Measurements from ENCODE around the gene POU5F2. TPM values are rescaled to one million over a fixed set of nuclear protein-coding genes. Genes with fewer than 3 reads are reported as not detected.

The POU5F2 gene
- total RNA-seq, 1 donor from 2014 or later, result 1.5 TPM

DNA sequence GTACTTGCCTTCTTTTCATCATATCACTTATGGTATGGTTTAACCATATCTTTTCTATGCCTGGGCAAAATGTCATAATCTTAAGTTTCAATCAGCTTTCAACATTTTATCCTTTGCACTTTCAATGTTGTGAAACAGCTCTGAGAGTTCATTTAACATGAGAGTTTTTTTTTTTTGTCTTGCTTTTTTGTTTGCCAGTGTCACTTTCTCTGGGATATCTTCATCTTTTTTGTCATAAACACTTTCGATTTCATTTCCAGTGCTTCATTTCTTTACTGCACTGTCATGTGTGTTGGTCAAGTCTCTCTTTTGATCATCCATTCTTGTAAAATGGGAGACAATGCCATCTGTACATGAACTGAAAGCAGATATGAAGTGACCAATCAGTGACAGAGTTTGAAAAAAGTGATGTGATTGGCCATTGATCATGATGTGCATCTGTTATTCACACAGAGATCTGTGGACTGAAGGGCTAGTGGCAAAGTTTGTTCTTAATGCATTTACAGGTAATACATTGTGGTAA, 7.5 kb upstream of the POU5F2 start:
- H3K4me1 Mint-ChIP-seq (ENCODE audit: low read depth, unreplicated experiment), result peaks cover 5% of the 10 kb centered on the region
- DNase-seq, result no peak
- H3K27me3 Mint-ChIP-seq (ENCODE audit: unreplicated experiment), result no peaks in the 10 kb centered on the region
- no peak overlapping the region for H3K4me3 Mint-ChIP-seq (ENCODE audit: unreplicated experiment)
- no peaks in the 10 kb centered on the region for H3K36me3 Mint-ChIP-seq (ENCODE audit: unreplicated experiment)
- H3K9me3 Mint-ChIP-seq (ENCODE audit: unreplicated experiment), result no peaks in the 10 kb centered on the region
- H3K27ac Mint-ChIP-seq (ENCODE audit: unreplicated experiment), result no peak overlapping the region
- TF ChIP-seq CTCF (IDR thresholded peaks at IDR 0.05; ENCODE audit: partially characterized antibody, unreplicated experiment), result no peak

- H3K27ac Mint-ChIP-seq (ENCODE audit: unreplicated experiment), result no peak overlapping the region
- H3K9me3 Mint-ChIP-seq (ENCODE audit: unreplicated experiment), result no peaks in the 10 kb centered on the region
- no peak for DNase-seq
- H3K27me3 Mint-ChIP-seq (ENCODE audit: unreplicated experiment), result no peaks in the 10 kb centered on the region
- no peaks in the 10 kb centered on the region for H3K36me3 Mint-ChIP-seq (ENCODE audit: unreplicated experiment)
- peaks cover 5% of the 10 kb centered on the region for H3K4me1 Mint-ChIP-seq (ENCODE audit: low read depth, unreplicated experiment)
- TF ChIP-seq CTCF (IDR thresholded peaks at IDR 0.05; ENCODE audit: partially characterized antibody, unreplicated experiment), result no peak
- H3K4me3 Mint-ChIP-seq (ENCODE audit: unreplicated experiment), result no peak overlapping the region
Observed at GRCh38 chr5:93746406-93747056, 5.1 kb upstream of the POU5F2 start.

DNA sequence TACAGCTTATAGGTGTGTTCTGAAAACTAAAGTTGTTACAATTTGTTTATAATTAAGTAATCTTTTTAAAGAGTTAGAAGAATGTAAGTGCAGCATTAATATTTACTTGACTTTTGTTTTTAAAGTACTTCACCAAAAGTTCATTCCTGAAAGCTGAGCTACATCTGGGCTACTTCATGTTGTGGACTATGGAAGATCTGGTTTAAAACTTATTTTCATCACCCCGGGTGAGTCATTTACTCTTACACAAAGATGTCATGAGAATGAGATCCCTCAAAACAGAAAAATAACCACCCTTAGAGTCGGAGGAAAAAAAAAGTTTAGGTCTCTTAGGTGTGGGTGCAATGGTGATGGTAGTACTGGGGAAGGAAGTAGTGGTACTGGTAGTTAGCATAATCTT, 5.1 kb downstream of the POU5F2 start:
- H3K27ac Mint-ChIP-seq (ENCODE audit: unreplicated experiment), result no peak overlapping the region
- H3K9me3 Mint-ChIP-seq (ENCODE audit: unreplicated experiment), result peaks cover 1% of the 10 kb centered on the region
- DNase-seq, result no peak
- peaks cover 9% of the 10 kb centered on the region for H3K4me1 Mint-ChIP-seq (ENCODE audit: low read depth, unreplicated experiment)
- no peaks in the 10 kb centered on the region for H3K27me3 Mint-ChIP-seq (ENCODE audit: unreplicated experiment)
- no peak for TF ChIP-seq CTCF (IDR thresholded peaks at IDR 0.05; ENCODE audit: partially characterized antibody, unreplicated experiment)
- no peak overlapping the region for H3K4me3 Mint-ChIP-seq (ENCODE audit: unreplicated experiment)
- no peaks in the 10 kb centered on the region for H3K36me3 Mint-ChIP-seq (ENCODE audit: unreplicated experiment)

DNA sequence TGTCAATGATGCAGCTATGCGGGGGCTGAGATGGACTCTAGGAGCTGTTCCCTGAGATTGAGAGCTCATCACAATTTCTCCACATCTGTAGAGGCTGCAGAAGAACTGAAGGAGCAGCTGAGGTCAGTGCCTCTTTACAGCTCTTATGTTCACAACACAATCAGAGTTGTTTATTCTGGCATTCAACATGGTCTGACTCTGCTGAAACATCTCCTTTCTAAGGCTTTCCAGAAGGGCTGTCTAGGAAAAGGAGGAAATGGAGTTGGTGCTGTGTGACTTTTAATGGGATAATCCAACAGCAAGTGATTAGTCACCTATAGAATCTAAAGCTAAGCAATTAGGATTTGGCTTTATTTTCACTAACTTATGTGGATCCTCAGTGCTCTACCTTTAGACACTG, 6.0 kb downstream of the POU5F2 start:
- H3K4me3 Mint-ChIP-seq (ENCODE audit: unreplicated experiment), result no peak overlapping the region
- H3K4me1 Mint-ChIP-seq (ENCODE audit: low read depth, unreplicated experiment), result peaks cover 9% of the 10 kb centered on the region
- no peaks in the 10 kb centered on the region for H3K27me3 Mint-ChIP-seq (ENCODE audit: unreplicated experiment)
- no peaks in the 10 kb centered on the region for H3K36me3 Mint-ChIP-seq (ENCODE audit: unreplicated experiment)
- no peak for DNase-seq
- H3K9me3 Mint-ChIP-seq (ENCODE audit: unreplicated experiment), result peaks cover 1% of the 10 kb centered on the region
- TF ChIP-seq CTCF (IDR thresholded peaks at IDR 0.05; ENCODE audit: partially characterized antibody, unreplicated experiment), result no peak
- H3K27ac Mint-ChIP-seq (ENCODE audit: unreplicated experiment), result no peak overlapping the region

DNA sequence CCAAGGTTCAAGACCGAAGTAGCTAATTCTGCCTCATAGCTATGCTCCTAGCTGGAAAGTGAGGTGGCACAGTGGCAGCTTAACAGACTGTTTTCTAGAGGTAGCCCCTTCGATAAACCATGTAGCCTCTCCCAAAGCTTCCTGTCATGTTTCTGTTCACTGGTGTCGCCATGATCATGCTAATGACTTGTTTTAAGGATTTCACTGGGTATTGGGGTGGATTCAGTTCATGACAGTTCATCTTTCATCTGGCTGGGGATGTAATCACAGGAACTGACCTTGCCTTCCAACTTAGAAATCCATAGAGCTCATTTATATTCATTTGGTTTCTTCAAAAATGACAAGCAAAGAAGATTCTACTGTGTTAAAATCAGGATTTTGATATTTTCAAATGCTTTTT, 9.4 kb downstream of the POU5F2 start:
- H3K4me1 Mint-ChIP-seq (ENCODE audit: low read depth, unreplicated experiment), result peaks cover 9% of the 10 kb centered on the region
- H3K27me3 Mint-ChIP-seq (ENCODE audit: unreplicated experiment), result no peaks in the 10 kb centered on the region
- H3K27ac Mint-ChIP-seq (ENCODE audit: unreplicated experiment), result peak overlapping the region; percentile 88
- no peak for TF ChIP-seq CTCF (IDR thresholded peaks at IDR 0.05; ENCODE audit: partially characterized antibody, unreplicated experiment)
- DNase-seq, result no peak
- H3K36me3 Mint-ChIP-seq (ENCODE audit: unreplicated experiment), result no peaks in the 10 kb centered on the region
- no peaks in the 10 kb centered on the region for H3K9me3 Mint-ChIP-seq (ENCODE audit: unreplicated experiment)
- peak overlapping the region; percentile 25 for H3K4me3 Mint-ChIP-seq (ENCODE audit: unreplicated experiment)
